Activated CD4-positive, alpha-beta T cell treated with anti-CD3 and anti-CD28 coated beads, Interleukin-2, amount 50 U/mL, for 24 hours (primary cell): ENCODE data around the gene MINK1.
"Not testable (repeated sequence)": the region's sequence is repeated elsewhere in the genome, so short reads cannot be mapped to it uniquely, and the experiment has no call there.

Source experiments
- DNase-seq, 2 donors: peaks; one replicate each; pipeline ENCODE4 v3.0.0-alpha.2; 2020; ENCODE audit warnings: low read depth in 1 of 2, low spot score in 1 of 2

The MINK1 gene

GRCh38 chr17:4898927-4899326 lies 65.8 kb downstream of the MINK1 start:
- DNase-seq = no peak

GRCh38 chr17:4899341-4900230 lies 66.4 kb downstream of the MINK1 start, which contains the start of gene C17orf107:
C17orf107 (plus strand) TSS chr17:4899536; CDS start chr17:4899763, 227 bp downstream.
- DNase-seq = peak; percentile 88 to 93

GRCh38 chr17:4900231-4901107 lies 67.3 kb downstream of the MINK1 start:
- peak in 1 of 2 donors; percentile 12 for DNase-seq

GRCh38 chr17:4901108-4901647 lies 68.0 kb downstream of the MINK1 start:
- DNase-seq = no peak

GRCh38 chr17:4901648-4902344 lies 68.7 kb downstream of the MINK1 start:
- DNase-seq = no peak

- no peak for DNase-seq
Measured at GRCh38 chr17:4902540-4902939, 69.4 kb downstream of the MINK1 start.

- peak; percentile 46 to 74 for DNase-seq
Measured at GRCh38 chr17:4903051-4903818, 70.1 kb downstream of the MINK1 start, which contains the start of gene CHRNE. CHRNE (minus strand) TSS chr17:4903098; CDS start chr17:4903063, 35 bp downstream.

GRCh38 chr17:4906642-4907041 lies 73.5 kb downstream of the MINK1 start:
- not testable (repeated sequence) for DNase-seq

GRCh38 chr17:4908301-4908700 lies 75.2 kb downstream of the MINK1 start:
- DNase-seq = no peak

- peak; percentile 31 to 57 for DNase-seq
Measured at GRCh38 chr17:4908711-4909496, 75.8 kb downstream of the MINK1 start.

- DNase-seq = no peak
Measured at GRCh38 chr17:4913994-4914393, 80.9 kb downstream of the MINK1 start.

- not testable (repeated sequence) for DNase-seq
Measured at GRCh38 chr17:4914551-4914950, 81.4 kb downstream of the MINK1 start.

GRCh38 chr17:4919511-4920047 lies 86.4 kb downstream of the MINK1 start:
- no peak for DNase-seq

GRCh38 chr17:4920351-4921048 lies 87.4 kb downstream of the MINK1 start:
- DNase-seq = no peak

- no peak for DNase-seq
Measured at GRCh38 chr17:4921320-4921719, 88.2 kb downstream of the MINK1 start.

- not testable (repeated sequence) for DNase-seq
Measured at GRCh38 chr17:4926577-4927335, 93.6 kb downstream of the MINK1 start.

GRCh38 chr17:4928881-4929280 lies 95.7 kb downstream of the MINK1 start:
- no peak for DNase-seq

- DNase-seq = no peak
Measured at GRCh38 chr17:4931963-4932362, 98.8 kb downstream of the MINK1 start, which contains the start of gene GP1BA. GP1BA (plus strand) TSS chr17:4932277; CDS start chr17:4932605, 328 bp downstream.
